ENCODE measurements around the gene SLC52A1.
A peak's percentile ranks its signal among the peaks of the same experiment; 100 is the strongest.
"Not testable (repeated sequence)": the region's sequence is repeated elsewhere in the genome, so short reads cannot be mapped to it uniquely, and the experiment has no call there.

The SLC52A1 gene

DNA sequence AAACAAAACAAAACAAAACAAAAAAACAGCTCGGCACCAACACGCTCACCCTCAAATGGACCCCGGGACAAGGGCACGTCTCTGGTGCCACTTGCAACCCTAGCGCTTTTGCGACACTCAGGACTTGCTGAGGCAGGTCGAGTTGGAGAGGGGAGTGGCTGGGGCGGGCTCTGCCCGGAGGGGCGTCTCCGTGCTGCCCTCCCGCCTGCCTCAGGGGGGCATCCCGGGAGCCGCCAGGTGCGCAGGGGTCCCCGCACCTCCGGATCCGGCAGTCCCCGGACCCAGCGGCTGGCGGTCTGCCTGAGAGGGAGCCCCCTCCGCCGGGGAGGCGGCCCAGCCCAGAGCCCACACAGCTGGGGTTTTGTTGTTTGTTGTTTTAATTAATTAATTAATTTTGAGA, at the start of gene SLC52A1:
Gene SLC52A1 (minus strand): TSS at position 112 of the 400 bp plus-strand sequence. CDS start 820 bp downstream, outside the sequence.
- DNase-seq (ENCODE audit: low spot score): no peak

DNA sequence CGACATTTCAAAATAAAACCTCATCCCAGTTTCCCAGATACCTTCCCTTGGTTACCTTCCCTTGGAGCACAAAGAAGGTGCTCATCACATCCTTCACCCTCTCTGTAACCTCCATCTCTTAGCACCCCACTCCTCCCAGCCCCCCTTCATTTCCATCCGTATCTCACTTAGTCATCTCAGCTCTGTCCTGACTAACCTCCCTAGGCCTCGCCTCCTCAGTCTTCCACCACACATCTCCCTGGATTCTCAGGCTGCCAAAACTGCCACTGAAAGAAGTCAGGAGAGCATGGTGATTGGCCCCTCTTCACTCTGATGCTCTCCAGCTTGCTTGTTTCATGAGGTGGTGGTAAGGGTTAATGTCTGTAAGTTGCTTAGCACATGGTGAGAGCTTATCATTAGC, 45.4 kb upstream of the SLC52A1 start:
- DNase-seq (ENCODE audit: low spot score): no peak

DNA sequence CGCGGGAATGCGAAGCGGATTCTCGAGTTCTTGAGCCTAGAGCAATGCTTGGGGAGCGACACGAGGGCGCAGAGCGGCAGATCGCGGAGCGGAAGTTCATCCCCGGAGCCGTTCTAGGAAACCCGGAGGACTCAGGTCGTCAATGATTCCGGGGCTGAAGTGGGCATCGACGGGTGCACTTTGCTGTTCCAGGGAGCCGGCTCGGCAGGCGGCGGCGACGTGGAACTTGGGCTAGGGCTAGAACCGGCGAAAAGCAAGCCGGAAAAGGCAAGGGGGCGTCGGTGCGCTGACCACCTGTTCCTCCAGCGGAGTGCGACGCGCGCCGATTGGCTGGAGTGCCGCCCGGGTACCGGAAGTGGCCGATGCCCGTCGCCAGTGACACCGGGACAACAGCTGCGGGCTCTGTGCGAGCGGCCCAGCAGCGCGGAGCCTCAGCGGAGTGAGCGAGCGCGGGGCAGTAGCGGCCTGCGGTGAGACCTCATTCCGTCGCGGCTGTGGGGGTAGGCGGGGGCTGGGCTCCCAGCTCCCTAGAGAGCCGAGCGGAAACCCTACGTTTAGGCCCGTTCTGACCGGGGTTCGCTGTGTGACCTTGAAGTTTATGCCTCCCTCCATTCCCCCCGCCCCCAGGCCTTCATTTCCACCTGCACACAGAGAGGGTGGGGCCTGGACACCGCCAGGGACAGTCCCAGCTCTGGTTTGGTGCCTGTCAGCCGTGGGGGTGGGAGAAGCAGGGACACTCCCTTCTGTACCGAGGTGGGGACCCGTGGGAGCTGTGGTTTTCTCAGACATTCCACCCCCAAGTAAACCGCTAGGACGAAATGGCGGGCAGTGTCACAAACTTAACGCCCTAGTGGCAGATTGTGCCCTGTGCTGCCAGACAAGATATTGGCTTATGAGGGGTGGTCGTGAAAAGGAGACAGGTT, 43.1 kb upstream of the SLC52A1 start, which contains the start of gene ZFP3:
Gene ZFP3 (plus strand): TSS at position 362 of the 923 bp plus-strand sequence. CDS start 13,038 bp downstream, outside the sequence.
- no peak for DNase-seq (ENCODE audit: low spot score)

GRCh38 chr17:5077781-5078105, 42.5 kb upstream of the SLC52A1 start:
- DNase-seq (ENCODE audit: low spot score): no peak

DNA sequence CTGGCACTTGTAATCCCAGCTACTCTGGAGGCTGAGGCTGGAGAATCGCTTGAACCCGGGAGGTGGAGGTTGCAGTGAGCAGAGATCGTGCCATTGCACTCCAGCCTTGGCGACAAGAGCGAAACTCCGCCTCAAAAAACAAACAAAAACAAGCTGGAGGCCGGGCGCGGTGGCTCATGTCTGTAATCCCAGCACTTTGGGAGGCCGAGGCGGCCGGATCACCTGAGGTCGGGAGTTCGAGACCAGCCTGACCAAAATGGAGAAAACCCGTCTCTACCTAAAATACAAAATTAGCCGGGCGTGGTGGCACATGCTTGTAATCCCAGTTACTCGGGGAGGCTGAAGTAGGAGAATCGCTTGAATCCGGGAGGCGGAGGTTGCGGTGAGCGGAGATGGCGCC, 42.0 kb upstream of the SLC52A1 start:
- not testable (repeated sequence) for DNase-seq (ENCODE audit: low spot score)

DNA sequence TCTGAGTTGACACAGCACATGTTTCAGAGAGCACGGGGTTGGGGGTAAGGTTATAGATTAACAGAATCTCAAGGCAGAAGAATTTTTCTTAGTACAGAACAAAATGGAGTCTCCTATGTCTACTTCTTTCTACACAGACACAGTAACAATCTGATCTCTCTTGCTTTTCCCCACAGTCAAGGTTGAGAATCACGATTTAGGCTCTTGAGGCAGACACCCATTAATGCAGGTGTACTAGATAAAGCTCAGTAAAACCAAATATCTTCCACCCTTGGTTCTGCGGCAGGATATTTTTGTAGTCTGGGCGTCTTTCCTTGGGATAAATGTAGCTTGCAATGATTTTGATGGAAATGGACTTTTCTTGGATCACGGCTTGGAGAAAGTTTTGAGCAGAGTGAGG, 40.2 kb upstream of the SLC52A1 start:
- not testable (repeated sequence) for DNase-seq (ENCODE audit: low spot score)

DNA sequence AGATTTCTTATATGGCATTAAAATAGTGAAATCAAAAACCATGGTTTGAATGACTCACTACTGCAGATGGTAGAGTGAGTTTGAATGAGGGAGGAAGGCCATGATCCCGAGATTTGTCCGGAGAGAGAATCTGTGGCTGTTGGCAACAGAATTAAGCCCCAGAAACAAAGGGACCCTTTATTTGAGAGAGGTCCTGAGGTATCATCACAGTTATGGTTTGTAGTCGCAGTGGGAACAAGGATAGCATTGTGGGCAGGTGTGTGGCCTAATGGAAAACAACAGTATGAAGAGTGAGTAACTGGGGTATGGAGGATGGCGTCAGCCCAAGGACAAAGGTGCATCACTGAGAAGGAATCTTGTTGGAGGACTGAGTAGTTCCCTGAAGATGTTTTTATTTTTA, 34.5 kb upstream of the SLC52A1 start:
- DNase-seq (ENCODE audit: low spot score): no peak

GRCh38 chr17:5068236-5068635, 33.0 kb upstream of the SLC52A1 start:
- no peak for DNase-seq (ENCODE audit: low spot score)

DNA sequence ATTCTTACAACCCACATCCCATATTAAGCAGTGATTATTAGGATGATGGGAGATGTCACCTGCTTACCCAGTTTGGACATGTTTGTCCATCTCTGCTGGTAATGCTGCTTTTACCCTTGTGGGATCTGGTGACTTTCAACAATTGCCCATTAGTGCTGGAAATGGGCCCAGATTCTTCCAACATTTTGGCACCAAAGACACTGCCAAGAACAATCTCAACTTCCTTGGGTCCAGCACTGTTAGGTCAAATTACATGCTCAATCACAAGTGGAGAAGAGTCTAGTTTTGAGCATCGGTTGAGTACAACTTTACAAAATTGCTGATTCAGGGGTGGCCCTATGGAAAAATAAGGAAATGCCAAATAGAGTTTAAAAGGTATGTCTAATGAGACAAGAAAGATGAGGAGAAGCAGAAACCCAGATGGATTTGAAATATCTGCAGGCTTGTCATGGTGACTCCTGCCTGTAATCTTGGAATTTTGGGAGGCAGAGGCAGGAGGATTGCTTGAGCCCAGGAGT, 30.1 kb upstream of the SLC52A1 start:
- DNase-seq (ENCODE audit: low spot score): no peak

GRCh38 chr17:5055543-5055942, 20.3 kb upstream of the SLC52A1 start:
- no peak for DNase-seq (ENCODE audit: low spot score)

DNA sequence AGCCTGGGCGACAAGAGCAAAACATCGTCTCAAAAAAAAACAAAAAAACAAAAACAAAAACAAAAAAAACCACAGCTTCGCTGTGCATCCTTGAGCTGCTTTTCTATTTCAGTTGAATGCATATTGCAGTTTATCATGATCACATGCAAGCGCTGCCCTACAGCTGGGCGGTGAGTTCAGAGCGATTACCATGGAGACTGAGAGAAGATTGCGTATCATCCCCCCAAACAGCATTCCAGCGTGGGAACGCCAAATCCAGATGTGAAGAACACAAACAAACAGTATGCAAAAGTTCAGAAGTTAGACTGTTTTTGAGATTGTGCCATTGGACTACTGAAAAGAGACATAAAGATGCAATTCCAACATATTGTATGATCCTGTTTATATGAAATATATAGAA, 15.1 kb upstream of the SLC52A1 start:
- DNase-seq (ENCODE audit: low spot score): no peak

DNA sequence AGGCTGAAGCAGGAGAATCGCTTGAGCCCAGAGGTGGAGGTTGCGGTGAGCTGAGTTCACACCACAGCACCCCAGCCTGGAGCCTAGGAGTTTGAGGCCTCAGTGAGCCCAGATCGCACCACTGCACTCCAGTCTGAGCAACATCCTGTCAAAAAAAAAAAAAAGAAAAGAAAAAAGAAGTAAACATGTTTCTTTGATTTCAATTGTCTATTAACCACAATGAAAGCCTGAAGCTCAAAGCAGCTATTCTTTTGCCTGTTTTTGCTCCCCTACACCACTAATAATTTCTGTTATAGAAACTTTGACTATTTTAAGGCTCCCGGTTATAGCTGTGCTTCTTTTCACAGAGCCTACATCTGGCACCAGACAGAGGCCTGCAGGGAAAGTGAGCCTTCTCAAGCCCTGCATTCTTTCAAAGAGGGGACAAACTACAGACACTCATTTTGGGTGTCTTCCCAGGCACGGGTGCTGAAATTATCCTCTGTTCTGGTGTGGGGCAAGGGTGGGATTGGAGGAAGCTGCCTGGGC, 14.2 kb upstream of the SLC52A1 start:
- DNase-seq (ENCODE audit: low spot score): no peak

DNA sequence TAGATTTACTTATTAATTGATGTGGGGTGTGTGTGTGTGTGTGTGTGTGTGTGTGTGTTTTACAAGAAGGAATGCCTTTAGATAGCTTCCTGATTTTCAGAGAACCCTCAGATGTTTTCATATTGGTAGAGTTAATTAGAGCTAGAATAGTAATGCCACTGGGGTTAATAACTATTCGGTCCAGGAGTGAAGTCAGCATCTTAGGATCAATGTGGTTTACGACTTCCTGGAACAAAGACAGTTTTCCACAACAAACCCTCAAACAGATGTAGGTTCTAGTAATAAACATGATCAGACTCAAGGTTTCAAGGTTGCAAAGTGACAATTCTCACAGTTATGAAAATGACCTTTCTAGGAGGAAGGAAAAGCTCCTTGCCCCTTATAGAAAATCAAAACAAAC, 12.2 kb upstream of the SLC52A1 start:
- DNase-seq (ENCODE audit: low spot score): no peak

GRCh38 chr17:5045496-5045895, 10.3 kb upstream of the SLC52A1 start:
- peak; percentile 36 for DNase-seq (ENCODE audit: low spot score)

DNA sequence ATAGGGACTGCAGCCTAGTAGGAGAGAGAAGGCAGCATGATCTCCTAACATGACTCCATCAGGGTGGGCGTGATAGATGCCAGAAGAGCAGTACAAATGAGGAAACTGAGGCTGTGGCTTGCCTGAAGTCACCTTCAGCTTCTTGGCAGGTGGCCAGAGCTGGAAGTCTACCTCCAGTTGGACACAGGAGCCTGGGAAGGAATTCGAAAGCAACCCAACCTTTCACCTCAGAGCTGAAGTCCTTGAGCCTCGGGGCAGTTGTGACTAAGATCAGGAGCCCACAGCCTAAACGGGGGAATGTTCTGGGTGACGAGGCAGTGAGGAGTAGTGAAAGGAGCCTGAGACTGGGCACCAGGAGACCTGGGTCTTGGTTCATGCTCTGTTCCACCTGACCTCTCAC, 9.4 kb upstream of the SLC52A1 start:
- no peak for DNase-seq (ENCODE audit: low spot score)

DNA sequence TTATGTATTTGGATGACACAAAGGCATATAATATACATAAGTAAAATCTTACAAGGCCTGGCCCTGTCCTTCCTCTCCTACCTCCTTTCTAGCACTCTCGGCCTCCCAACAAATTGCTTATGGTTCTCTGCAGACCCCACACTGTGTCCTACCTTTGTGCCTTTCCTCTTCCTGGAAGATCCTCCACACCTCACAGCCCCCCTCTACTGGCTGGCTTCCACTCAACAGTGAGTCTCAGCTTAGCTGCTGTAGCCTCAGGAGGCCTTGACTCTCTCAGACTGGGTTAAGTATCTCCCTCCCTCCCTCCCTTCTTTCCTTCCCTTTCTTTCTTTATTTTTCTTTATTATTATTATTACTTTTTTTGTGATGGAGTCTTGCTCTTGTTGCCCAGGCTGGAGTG, 8.3 kb upstream of the SLC52A1 start:
- DNase-seq (ENCODE audit: low spot score): no peak

DNA sequence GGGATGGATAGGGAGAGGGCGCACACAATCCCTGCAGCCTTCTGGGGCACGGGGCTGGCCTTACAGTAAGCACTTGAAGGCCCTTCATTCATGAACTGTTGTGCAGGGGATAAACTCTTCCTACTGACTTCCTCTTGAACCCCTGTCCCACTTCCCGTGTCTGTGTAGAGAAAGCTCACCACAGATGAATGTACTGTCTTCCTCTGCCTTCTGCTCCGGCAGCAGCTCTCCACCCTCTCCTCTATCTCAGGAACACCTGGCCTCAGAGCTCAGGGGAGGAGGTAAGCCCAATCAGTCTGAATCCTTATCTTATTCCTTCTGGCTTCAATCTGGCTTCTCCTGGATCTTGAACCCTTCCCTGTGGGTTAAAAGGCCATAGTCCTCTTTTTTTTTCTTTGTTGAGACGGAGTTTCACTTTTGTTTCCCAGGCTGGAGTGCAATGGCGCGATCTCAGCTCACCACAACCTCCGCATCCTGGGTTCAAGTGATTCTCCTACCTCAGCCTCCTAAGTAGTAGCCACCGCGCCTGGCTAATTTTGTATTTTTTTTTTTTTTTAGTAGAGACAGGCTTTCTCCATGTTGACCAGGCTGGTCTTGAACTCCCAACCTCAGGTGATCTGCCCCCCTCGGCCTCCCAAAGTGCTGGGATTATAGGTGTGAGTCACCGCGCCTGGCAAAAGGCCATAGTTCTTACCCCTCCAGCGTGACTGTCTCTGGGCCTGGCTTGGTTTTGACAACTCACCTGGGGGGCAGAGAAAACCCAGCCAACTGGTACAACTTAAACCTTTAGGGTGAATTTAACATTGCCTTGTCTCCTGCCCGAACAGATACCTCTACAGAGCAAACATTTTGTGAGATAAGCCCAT, 7.2 kb upstream of the SLC52A1 start:
- DNase-seq (ENCODE audit: low spot score): no peak

DNA sequence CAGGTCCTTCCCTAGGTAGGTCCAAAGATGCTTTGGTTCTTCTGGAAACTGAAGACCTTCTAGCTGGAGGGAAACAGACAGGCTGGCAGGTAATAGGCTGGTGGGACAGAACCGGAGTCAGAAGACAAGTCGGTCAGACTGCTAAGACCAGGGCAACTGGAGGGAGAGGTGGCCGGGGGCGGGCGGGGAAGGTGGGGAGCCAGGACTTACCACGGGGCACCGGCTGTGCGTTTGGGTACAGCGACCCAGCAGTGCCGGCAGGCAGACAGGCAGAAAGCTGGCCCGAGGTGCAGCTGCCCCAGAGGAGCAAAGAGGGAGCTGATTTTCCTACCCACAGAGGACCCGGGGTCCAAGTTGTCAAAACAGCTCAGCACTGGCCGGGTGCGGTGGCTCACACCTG, 575 bp downstream of the SLC52A1 start:
- DNase-seq (ENCODE audit: low spot score): no peak

GRCh38 chr17:5034063-5034462, 1.2 kb downstream of the SLC52A1 start:
- DNase-seq (ENCODE audit: low spot score): no peak

- DNase-seq (ENCODE audit: low spot score): no peak
Observed at GRCh38 chr17:5033352-5034015, 1.7 kb downstream of the SLC52A1 start.

- DNase-seq (ENCODE audit: low spot score): no peak
Observed at GRCh38 chr17:5032865-5033264, 2.4 kb downstream of the SLC52A1 start.

Data from HuH-7 (cell line).